ENCODE data around the gene EDA2R.

The EDA2R gene

GRCh38 chrX:66638591-66639500 is at the start of gene EDA2R:
TSS of gene EDA2R (minus strand) at chrX:66639078. CDS start at chrX:66616020, 23,058 bp downstream.
- DNase-seq (ENCODE audit: low read depth, low spot score): no peak

DNA sequence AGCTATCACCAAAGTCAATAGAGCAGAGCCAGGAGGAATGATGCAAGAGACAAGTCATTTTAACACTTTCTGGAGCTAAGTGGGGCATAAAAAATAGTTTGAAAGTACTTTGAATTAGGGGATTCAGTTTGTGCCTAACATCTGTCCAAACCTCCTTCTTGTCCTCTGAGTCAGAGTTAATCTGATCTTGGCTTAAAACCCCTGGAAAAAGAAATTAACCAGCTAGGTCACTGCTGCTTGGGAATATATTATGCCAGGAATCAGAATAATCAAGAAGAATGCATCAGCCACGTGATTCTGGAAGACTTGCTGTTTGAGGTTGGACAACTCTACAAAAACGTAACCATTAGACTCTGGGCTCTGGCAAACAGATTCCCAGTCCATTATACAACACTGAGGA is 45.3 kb upstream of the EDA2R start:
- no peak for DNase-seq (ENCODE audit: low read depth, low spot score)

DNA sequence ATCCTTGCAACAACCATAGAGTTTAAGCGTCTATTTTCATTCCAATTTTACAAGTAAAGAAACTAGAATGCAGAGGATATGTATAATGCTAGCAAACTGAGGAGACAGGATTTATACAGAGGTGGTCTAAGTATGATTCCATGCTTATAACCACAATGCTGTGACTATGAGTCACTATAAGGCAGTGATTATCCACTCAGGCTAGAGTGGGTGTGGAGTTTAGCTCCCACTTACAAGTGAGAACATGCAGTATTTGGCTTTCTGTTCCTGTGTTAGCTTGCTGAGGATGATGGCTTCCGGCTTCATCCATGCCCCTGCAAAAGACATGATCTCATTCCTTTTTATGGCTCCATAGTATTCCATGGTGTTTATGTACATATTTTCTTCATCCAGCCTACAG is 41.6 kb upstream of the EDA2R start:
- no peak for DNase-seq (ENCODE audit: low read depth, low spot score)

- no peak for DNase-seq (ENCODE audit: low read depth, low spot score)
These were observed 38.6 kb upstream of the EDA2R start for GRCh38 chrX:66677430-66677829.

GRCh38 chrX:66676990-66677389 is 38.1 kb upstream of the EDA2R start:
- no peak for DNase-seq (ENCODE audit: low read depth, low spot score)

- no peak for DNase-seq (ENCODE audit: low read depth, low spot score)
These were observed 37.5 kb upstream of the EDA2R start for GRCh38 chrX:66676413-66676812.

- DNase-seq (ENCODE audit: low read depth, low spot score): no peak
These were observed 36.7 kb upstream of the EDA2R start for GRCh38 chrX:66675541-66675940.

DNA sequence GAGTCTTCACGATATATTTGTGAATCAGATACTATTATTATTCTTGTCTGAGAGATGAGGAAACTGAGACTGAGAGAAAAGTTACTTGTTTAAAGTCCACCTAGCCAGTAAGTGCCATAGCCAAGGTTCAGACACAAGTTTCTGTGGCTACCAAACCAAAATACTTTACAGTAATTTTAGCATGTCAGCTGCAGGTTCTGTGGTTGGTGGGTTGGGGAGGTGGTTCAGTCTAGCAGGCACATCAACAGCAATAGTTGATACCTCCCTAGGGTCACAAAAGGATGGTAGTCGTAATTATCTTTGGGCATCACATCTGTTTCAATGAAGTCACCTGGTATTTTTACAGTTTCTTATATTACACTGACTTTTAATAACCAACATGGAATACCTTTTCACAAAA is 35.6 kb upstream of the EDA2R start:
- no peak for DNase-seq (ENCODE audit: low read depth, low spot score)

DNA sequence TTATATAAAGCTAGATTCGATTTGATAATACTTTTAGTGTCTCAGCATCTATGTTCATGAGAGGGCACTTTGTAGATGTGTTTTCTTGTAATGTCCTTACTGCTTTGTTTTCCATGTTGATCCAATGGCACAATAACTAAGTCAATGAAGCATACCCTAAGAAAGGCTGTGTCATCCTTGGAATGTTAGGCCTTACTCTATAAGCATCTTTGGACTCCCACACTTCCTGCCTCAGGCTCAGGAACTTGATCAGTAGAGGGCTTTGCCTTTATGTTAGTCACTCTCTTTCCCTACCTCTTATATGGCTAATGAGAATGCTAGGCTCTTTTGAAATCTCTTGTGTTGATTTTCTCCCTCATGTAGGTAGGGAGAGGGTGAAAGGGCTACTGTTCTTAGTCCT is 33.2 kb upstream of the EDA2R start:
- DNase-seq (ENCODE audit: low read depth, low spot score): no peak

GRCh38 chrX:66654411-66654810 is 15.5 kb upstream of the EDA2R start:
- DNase-seq (ENCODE audit: low read depth, low spot score): no peak

DNA sequence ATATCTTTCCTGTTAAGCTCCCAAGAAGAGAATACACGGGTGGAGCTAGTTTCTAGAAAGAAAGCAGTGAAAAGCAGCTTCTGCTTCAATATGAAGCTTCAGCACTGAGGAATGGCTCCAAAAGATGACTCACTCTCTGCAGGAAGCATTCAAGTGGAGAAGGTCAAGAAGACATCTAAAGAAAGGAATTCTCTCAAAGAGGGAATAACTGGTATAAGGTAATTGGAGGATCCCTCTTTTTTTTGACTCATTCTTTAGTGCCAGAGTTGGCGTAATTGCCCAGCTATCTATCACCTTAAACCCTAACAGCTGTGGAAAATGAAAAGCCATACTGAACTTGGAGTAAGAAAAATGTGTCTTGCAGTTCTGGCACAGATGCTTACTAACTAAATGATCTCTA is 3.5 kb downstream of the EDA2R start:
- DNase-seq (ENCODE audit: low read depth, low spot score): no peak

DNA sequence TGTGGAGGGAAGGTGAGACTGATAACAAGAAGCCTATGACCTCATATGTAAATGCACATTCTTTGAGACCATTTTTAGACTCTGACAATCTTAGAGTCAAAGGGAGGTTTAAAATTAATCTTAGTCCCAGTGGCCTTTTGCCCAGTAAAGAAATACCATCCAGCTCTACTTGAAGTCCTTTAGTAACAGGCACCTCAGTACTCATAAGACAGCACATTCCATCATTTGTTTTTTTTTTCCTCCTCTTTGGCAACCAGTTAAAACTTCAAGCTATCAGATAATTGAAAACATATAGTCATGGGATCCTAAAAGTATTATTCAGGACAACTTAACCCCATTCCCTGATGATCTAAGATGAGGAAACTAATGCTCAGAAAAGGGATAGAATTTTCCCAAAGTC is 4.6 kb downstream of the EDA2R start:
- no peak for DNase-seq (ENCODE audit: low read depth, low spot score)

GRCh38 chrX:66633541-66633940 is 5.3 kb downstream of the EDA2R start:
- DNase-seq (ENCODE audit: low read depth, low spot score): no peak

DNA sequence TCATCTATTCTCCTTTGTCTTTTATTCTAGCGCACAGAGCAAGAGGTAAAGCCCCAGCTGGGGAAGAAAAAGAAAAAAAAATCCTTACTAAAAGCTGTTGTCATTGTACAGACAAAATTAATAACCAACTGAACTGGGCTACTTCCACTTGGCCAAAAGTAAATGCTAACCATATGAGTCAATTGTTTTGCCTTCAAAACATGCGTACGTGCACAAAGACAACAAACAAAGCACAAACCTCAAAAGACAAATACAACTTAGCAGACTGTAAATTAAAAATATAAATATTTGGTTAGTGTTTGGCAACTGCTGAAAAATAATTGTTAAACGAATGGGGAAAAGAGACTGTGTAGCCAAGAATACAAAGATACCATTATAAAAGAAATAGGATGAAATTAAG is 5.9 kb downstream of the EDA2R start:
- DNase-seq (ENCODE audit: low read depth, low spot score): no peak

GRCh38 chrX:66632473-66632872 is 6.4 kb downstream of the EDA2R start:
- DNase-seq (ENCODE audit: low read depth, low spot score): no peak

- DNase-seq (ENCODE audit: low read depth, low spot score): no peak
These were observed 13.4 kb downstream of the EDA2R start for GRCh38 chrX:66625525-66625924.

DNA sequence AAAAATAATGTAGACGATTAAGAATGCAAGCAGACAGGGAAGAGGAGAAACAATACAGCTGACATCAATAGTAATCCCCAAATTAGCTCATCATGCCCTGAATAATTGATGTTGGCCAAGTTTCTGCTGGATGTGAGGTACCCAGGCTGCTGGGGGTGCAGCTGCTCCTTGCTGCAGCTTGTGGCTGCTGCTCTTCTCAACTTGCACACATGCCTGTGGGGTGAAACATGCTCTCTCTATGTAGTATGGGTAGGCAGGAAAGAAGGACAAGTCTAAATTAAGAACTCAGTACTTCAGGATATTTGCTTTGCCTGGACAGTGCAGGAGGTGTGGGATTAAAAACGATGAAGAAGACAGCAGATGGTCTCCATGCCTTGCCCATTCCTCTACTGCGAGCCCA is 16.7 kb downstream of the EDA2R start:
- no peak for DNase-seq (ENCODE audit: low read depth, low spot score)

- no peak for DNase-seq (ENCODE audit: low read depth, low spot score)
These were observed 21.9 kb downstream of the EDA2R start for GRCh38 chrX:66616944-66617343.

GRCh38 chrX:66602381-66602938 is 36.4 kb downstream of the EDA2R start:
- DNase-seq (ENCODE audit: low read depth, low spot score): no peak

DNA sequence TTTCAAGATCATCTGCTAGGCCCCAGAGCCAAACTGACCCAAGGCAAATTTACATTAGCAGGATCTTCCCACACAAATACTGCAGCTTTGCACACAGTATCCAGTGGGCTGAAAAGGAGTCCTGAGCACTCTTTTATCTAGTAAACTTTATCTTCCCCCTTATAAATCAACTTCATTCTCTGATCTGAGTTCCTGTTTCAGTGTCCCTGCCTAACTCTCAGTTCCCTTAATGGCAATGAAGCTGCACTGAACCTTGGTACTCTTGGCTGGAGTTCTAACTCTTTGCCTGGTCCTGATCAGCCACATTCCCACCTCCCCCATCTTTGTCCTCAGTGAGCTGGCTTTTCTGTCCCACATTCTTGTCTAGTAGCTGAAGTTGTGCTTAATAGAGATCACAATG is 37.4 kb downstream of the EDA2R start:
- DNase-seq (ENCODE audit: low read depth, low spot score): no peak

GRCh38 chrX:66579219-66579618 is 59.7 kb downstream of the EDA2R start:
- no peak for DNase-seq (ENCODE audit: low read depth, low spot score)

DNA sequence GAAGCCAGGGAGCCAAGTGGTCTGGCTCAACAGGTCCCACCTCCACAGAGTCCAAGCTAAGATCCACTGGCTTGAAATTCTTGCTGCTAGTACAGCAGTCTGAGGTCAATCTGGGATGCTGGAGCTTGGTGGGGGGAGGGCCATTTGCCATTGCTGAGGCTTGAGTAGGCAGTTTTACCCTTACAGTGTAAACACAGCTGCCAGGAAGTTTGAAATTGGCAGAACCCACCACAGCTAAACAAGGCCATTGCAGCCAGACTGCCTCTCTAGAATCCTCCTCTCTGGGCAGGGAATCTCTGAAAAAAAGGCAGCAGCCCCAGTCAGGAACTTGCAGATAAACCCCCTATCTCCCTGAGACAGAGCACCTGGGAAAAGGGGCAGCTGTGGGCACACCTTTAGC is 84.9 kb downstream of the EDA2R start:
- no peak for DNase-seq (ENCODE audit: low read depth, low spot score)

- no peak for DNase-seq (ENCODE audit: low read depth, low spot score)
These were observed 91.0 kb downstream of the EDA2R start for GRCh38 chrX:66547847-66548369.
